Measurements from ENCODE around the gene PDK2.

PDK2 gene

GRCh38 chr17:50101346-50102163 lies 6.4 kb downstream of the PDK2 start:
- DNase-seq (ENCODE audit: low read depth) = no peak

DNA sequence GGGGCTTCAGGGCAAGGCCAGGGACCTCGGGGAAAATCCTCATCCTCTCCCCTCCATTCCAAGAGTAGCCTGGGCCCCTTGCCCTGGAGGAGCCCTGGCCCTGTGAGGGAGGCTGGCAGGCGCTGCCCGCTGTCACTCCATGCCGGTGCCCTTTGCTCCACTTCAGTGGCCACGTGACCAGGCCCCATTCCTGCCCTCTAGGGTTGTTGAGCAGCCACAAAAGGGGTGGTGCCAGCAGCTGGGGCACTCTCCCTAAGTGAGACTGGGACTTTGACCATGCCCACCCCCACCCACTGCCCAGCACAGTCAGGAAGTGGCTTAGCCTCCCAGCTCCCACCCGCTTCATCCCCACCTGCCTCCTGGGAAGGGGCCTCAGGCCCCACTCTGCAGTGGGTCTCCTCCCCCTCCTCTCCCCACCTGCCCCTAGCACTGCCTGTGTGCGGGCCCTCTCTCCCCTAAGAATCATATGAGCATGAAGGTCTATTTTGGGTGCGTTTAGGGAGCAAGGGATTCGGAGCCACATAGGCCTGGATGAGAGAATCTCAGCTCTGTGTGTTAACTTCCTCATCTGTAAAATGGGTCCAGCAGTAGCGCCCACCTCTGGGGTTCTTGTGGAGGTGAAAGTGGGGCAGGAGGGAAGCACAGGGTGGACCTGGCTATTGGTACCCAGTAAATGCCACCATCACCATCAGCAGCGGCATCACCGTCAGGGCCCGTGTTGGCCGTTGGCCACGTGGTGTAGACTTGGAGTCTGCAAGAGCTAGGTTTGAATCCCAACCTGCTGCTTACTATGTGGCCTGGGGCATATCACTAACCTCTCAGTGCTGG lies 7.2 kb downstream of the PDK2 start:
- DNase-seq (ENCODE audit: low read depth) = no peak

DNA sequence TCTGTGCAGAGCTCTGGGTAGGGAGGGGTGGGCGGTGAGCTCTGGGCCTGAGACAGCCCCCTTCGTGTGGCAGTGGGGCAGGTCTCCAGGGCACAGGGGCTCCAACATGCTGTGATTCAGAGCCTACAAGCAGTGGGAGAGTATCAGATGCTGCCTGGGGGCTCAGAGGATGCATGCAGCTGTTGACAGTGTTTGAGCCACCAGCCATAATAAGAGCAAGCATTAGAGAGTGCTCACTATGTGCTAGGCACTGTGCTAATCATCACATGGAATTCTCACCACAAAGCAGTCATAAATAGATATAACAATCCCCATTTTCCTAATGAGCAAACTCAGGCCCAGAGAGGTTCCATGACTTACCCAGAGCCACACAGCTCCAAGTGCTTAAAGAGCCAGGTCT lies 8.1 kb downstream of the PDK2 start:
- no peak for DNase-seq (ENCODE audit: low read depth)

DNA sequence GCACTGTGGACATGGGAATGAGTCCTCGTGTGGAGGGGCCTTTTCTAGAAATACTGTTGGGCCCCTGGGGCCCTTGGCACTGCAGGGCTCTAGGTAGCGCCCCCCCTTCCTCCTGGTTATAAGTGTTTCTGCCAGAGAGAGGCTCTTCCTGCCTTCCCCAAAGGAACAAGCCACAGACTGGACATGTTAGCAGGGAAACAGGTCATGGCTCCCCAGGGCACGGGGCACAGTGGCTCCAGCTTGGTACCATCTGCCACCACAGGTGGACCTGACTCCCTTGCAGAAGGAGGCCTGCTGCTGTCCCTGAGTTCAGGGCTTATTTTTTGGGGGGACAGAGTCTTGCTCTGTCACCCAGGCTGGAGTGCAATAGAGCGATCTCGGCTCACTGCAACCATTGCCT lies 8.8 kb downstream of the PDK2 start:
- DNase-seq (ENCODE audit: low read depth) = no peak

DNA sequence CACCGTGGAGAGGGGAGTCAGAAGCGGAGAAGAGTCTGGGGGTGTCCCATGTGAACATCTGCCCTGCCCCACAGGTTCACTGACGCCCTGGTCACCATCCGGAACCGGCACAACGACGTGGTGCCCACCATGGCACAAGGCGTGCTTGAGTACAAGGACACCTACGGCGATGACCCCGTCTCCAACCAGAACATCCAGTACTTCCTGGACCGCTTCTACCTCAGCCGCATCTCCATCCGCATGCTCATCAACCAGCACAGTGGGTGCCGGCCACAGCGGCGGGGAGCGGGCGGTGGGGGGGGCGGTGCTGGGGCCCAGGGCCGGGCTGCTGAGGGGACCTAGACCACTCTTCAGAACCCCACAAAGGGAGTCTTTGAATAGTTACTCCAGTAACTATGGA lies 10.7 kb downstream of the PDK2 start:
- no peak for DNase-seq (ENCODE audit: low read depth)

DNA sequence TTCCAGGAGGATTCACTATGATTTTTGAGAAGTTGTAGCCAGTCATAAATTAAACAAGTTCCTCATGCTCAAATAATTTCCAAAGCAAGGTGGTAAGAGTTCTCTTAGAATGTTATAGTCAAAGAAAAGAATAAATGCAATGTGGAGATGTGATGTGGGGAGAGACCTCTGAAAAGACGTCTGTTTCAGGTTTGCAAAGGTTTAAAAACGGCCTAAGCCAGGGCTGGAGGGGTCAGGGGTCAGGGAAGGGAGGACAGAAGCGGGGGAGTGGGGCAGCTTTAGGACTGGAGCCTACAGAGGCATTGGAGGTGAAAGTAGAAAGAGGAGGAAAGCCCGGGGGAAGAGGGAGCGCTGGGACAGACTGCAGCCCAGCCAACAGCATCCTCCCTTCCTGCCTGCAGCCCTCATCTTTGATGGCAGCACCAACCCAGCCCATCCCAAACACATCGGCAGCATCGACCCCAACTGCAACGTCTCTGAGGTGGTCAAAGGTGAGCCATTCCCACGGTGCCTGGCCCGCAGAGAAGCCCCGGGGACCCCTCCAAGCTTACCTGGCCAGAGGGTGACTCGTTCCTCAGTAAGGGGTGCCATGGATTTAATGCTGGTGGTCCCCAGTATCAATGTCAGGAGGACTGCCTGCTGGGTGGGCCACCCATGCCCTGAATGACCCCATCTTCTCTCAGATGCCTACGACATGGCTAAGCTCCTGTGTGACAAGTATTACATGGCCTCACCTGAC lies 11.4 kb downstream of the PDK2 start:
- DNase-seq (ENCODE audit: low read depth) = no peak

GRCh38 chr17:50107790-50108414 lies 12.8 kb downstream of the PDK2 start:
- peak; percentile 41 for DNase-seq (ENCODE audit: low read depth)

DNA sequence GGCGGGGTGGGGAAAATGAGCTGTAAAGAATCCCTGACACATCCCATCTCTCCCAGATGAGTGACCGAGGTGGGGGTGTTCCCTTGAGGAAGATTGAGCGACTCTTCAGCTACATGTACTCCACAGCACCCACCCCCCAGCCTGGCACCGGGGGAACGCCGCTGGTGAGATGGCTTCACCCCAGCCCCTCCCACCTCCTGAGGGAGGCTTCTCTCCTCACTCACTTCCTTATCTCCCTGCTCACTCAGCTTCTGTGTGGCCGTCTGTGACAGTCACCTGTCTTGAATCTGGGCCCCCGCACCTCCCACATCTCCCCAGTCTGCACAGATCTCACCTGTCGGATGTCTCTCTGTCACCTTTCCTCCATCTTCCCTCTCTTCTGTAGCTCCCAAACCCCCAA lies 13.4 kb downstream of the PDK2 start:
- no peak for DNase-seq (ENCODE audit: low read depth)

DNA sequence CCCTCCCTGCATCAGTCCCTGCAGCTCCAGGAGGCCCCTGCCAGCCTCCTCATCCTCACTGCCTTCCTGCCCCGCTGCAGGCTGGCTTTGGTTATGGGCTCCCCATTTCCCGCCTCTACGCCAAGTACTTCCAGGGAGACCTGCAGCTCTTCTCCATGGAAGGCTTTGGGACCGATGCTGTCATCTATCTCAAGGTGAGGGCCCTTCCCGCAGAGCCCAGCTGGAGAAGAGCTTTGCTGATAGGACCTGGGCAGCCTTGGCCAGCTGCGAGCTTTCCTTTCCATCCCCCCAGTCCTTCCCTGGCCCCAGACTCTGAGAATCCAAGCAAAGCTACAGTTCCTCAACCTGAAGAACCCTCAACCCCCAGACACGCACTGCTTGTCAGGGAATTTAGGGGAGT lies 14.1 kb downstream of the PDK2 start:
- DNase-seq (ENCODE audit: low read depth) = no peak

- DNase-seq (ENCODE audit: low read depth) = no peak
Measured at GRCh38 chr17:50109785-50110184, 14.6 kb downstream of the PDK2 start.

DNA sequence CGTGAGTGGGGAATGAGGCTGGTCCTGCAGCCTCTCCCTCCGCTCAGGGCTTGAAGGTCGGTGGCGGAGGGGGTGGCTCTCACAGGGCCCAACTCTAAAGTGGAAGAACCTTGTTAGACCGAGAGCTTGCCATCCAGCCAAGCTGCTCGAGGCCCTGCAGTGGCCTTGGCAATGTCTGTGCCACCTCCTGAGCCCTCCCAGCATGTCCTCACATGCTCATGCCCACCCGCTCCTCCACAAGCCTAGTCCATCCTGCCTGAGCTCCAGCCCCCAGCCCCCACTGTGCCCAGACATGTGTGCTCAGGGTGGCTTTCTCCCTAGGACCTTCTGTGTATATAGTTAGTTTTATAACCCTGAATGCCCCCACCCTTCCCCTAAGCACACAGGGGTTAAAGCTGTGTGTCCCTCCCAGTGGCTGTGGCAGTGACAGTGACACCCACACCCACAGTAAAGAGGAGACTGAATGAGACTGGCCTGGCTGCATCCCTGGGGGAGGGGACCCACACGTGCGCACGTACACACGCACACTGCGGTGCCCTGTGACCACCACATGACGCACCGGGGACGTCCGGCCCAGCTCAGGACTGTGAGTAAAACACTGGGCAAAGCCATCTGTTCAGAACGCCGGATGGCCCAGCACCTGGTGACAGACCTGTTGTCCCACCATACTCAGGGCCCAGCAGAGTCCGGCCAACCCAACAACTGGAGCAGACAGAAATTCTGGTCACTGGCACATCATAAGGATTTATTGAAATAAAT lies 15.6 kb downstream of the PDK2 start:
- DNase-seq (ENCODE audit: low read depth) = no peak

DNA sequence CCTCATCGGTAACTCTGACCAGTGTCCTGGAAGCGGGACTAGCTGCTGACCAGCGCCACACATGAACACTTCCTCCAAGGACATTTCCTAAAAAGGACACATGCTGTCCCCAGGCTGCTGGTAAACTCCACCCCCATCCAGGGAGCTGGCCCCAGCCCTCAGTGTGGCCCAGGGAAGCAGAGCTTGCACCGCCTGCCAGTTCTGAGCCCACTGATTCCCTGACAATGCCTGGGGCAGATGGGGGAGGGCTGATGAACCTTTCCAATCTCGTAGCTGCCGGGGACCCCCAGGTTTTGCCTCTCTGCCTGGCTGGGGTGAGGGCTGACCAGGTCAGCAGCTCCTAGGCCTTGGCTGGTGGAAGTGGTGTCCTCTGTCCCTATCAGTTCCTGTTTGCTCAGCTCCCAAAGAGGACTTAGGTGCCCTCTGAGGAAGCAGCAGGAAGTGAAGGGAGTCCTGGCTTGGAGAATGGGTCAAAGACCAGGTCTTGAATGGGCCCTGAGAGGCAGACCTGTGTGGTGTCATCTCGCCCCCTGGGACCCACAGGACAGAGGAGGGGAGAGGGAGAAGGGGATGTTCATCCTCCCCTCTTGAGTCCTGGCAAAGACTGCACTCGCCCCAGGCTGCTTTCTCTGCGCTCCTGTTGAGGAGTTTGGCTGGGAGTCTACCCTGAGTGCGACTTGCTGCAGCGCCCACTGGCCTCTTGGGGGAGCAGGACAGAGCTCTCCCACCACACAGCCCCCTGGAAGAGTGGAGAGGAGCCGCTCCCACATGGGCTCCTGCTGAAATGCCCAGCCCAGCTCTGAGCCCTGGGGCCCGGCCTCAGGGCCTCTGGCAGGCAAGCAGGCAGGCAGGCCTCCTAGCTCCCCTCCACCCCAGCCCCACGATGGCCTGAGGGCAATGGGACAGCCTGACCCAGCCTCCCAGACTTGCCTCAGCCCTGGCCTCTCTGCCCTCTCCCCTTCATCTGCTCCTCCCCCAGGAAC lies 16.8 kb downstream of the PDK2 start:
- DNase-seq (ENCODE audit: low read depth) = no peak

DNA sequence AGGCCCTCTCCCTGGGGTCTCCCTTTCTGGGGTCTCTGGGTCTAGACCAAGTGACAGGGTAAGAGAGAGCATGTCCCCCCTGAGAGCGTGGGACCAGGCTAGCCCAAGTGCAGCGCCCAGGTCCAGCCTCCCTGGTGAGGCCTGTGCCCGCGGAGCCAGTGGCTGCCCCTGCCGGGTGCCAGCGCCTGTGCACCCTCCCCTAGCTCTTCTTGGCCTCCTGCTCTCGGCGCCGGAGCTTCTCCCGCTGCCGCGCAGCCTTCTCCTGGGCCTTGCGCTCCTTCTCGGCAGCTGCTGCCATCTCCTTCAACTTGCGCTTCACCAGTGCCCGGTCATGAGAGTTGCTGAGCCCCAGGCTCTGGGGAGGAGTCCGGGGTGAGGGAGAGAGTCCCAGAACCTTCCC lies 17.5 kb downstream of the PDK2 start:
- DNase-seq (ENCODE audit: low read depth) = no peak

- no peak for DNase-seq (ENCODE audit: low read depth)
Measured at GRCh38 chr17:50113624-50114320, 18.6 kb downstream of the PDK2 start.

- DNase-seq (ENCODE audit: low read depth) = no peak
Measured at GRCh38 chr17:50114401-50114800, 19.2 kb downstream of the PDK2 start.

DNA sequence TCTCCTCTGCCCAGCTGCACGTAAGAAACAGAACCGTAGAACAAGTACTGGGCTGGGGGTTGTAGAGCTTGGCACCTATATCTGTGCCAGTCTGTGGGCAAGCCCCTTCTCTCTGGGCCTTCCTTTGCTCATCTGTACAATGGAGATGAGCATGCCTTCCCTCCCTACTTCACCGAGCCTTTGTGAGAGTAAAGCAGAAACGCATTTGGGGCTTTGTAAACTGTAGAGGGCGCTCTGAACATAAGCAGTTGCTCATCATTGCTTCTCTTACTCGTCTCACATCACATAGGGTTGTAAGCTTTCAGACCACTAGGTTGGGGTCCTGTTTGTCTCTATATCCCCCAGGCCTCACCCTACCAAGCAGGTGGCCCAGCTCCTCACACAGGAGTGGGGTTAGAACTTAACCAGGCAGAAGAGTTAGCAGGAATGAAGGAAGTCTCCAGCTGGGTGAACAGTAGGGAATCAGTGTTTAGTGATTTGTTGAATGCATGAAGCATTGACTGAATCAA lies 19.8 kb downstream of the PDK2 start:
- peak; percentile 55 for DNase-seq (ENCODE audit: low read depth)

DNA sequence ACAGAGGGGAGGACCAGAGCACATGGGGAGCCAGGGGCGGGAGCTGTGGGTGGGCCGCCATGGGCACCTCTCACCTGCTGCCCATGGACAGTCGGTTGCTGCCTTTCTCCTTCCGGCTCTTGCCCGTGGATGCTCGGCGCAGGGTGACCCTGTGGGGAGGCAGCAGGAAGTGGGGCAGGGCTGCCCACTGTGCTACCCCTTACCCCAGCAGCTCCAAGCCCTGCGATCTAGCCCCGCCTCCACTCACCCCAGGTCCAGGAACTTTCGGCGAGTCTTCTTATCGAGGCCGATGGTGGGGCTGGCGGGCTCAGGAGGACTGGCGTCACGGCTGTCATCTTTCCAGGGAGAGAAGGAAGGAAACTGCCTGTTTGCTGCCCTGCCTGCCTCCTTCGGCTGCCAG lies 20.6 kb downstream of the PDK2 start:
- no peak for DNase-seq (ENCODE audit: low read depth)

GRCh38 chr17:50117202-50118051 lies 22.3 kb downstream of the PDK2 start:
- DNase-seq (ENCODE audit: low read depth) = no peak

Measured in stromal cell of bone marrow (primary cell).